ENCODE results near the gene RASEF. TPM values are rescaled to one million over a fixed set of nuclear protein-coding genes. Genes with fewer than 3 reads are reported as not detected.

RASEF gene
- total RNA-seq, 1 donor from 2014 or later: not detected

DNA sequence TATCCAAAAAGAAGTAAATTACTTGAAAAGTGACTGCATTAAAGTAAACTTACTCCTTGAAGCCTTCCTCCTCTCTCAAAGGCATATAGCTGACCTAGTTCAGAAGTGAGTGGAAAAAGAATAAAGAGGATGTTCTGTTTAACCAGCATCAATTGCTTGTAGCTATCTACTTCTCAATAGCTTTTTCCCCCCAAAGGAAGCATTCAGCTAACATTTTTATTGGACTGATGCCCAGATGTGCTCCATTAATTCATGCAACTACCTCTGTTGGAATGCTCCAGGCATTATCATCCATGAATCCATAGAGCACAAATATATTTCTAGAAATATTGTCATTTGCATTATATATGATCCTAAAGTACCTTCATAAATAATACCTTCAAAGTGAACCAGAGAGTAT lies 132.8 kb downstream of the RASEF start:
- no peak for ATAC-seq
- intact Hi-C loops (cut with micrococcal nuclease): no loop called here
- no peak for DNase-seq

All from left ventricle myocardium superior (tissue), 1 donor.